Fibroblast of the aortic adventitia (primary cell): ENCODE data around the gene SYNPO2. TPM values are rescaled to one million over a fixed set of nuclear protein-coding genes. Genes with fewer than 3 reads are reported as not detected.

Experiments used
- DNase-seq: peaks from one replicate; pipeline ENCODE4 v3.0.0-alpha.2; 2010; ENCODE audit warnings: low read depth
- H3K4me3 ChIP-seq: 2 replicates; pipeline ENCODE4 v1.5.1; 2011; ENCODE audit warnings: low read depth, mild to moderate bottlenecking, control low read depth, low read length, moderate library complexity
- total RNA-seq: library from RNA; depleted of rRNA; stranded (reverse); fragments of >200 nt; gene quantifications from 2 replicates; pipeline ENCODE4 v1.2.3, GENCODE V29; 2012; ENCODE audit warnings: low replicate concordance
- TF ChIP-seq, protein P1 (sequence below): IDR thresholded peaks from 2 replicates; pipeline ENCODE4 v1.5.1; 2011; ENCODE audit warnings: mild to moderate bottlenecking, low read length, control low read depth, inconsistent platforms; ENCODE audit not compliant: insufficient read depth

Gene SYNPO2
- total RNA-seq, 1 donor, result 3.4 TPM

DNA sequence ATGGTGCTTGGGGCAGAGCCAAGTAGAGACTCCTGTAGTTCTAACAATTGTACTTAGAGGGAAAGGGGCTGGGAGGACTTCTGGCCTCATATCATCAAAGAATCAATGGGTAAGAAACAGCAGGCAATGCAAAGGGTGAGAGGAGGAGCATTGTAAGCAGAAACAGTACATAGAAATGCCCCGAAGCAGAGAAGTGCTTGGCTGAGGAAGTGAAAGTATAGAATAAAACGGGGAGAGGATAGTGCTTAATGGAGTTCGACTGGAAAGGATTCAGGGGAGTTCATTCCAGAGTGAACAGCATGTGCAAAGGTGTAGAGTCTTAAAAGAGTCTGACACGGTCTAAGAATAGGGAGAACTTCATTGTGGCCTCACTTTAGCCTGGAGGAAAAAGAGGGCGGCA lies 103.0 kb downstream of the SYNPO2 start:
- TF ChIP-seq, protein P1, sequence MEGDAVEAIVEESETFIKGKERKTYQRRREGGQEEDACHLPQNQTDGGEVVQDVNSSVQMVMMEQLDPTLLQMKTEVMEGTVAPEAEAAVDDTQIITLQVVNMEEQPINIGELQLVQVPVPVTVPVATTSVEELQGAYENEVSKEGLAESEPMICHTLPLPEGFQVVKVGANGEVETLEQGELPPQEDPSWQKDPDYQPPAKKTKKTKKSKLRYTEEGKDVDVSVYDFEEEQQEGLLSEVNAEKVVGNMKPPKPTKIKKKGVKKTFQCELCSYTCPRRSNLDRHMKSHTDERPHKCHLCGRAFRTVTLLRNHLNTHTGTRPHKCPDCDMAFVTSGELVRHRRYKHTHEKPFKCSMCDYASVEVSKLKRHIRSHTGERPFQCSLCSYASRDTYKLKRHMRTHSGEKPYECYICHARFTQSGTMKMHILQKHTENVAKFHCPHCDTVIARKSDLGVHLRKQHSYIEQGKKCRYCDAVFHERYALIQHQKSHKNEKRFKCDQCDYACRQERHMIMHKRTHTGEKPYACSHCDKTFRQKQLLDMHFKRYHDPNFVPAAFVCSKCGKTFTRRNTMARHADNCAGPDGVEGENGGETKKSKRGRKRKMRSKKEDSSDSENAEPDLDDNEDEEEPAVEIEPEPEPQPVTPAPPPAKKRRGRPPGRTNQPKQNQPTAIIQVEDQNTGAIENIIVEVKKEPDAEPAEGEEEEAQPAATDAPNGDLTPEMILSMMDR, result no peak
- no peak overlapping the region for H3K4me3 ChIP-seq
- DNase-seq, result no peak

DNA sequence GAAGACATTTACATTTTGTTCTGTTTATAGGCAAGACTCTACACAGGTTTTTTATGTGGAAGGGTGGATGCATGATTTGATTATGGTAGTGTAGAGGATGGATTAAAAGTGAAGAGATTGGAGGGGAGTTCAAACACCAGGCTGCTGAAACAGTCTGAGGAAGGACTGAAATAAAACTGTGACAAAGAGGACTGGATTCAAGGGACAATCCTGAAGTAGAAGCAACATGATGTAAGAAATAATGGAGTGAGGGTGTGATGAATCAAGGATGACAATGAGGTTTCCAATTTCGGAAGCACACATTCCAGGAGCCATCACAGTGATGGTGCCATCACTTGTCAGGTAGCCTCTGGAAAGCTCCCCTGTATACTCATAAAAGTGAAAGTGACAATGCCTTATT lies 103.5 kb downstream of the SYNPO2 start:
- TF ChIP-seq, protein P1, result no peak
- no peak overlapping the region for H3K4me3 ChIP-seq
- DNase-seq, result no peak

DNA sequence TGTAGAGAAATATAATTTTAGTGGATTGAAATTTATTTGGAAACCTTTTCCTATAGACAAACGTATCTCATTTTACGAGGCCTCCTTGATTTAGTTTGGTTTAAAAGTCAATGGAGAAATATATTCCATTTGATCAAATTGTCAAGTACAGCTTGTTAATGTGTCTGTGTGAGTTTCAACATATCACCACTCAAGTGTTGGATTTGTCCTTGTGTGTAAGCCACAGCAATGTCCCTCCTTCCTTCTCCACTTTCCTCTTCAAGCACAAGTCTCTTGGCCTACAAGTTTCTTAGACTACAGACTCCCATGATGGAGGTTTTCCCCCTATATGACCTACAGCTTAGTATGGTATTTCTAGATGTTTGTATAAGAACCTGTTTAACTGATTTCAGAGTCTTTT lies 104.7 kb downstream of the SYNPO2 start:
- no peak overlapping the region for H3K4me3 ChIP-seq
- no peak for DNase-seq
- TF ChIP-seq, protein P1, result no peak

DNA sequence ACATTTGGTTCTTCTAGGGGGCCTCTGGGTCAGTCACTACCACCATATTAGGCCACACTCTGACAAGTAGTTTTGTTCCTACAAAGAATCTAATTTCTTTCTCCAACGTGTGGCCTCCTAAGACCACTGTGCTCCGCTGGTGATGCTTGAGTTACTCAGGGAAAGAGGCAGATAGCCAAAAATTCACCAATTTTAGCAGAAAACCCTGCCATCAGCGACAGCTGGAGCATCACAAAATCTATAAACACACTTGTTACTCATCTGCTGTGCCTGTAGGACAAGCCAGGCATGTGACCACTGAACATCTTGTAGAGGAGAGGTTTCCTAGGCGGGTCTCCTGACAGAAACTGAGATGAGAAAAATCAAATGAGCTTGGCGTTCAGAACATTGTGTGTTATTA lies 105.4 kb downstream of the SYNPO2 start:
- DNase-seq, result no peak
- TF ChIP-seq, protein P1, result no peak
- H3K4me3 ChIP-seq, result no peak overlapping the region

DNA sequence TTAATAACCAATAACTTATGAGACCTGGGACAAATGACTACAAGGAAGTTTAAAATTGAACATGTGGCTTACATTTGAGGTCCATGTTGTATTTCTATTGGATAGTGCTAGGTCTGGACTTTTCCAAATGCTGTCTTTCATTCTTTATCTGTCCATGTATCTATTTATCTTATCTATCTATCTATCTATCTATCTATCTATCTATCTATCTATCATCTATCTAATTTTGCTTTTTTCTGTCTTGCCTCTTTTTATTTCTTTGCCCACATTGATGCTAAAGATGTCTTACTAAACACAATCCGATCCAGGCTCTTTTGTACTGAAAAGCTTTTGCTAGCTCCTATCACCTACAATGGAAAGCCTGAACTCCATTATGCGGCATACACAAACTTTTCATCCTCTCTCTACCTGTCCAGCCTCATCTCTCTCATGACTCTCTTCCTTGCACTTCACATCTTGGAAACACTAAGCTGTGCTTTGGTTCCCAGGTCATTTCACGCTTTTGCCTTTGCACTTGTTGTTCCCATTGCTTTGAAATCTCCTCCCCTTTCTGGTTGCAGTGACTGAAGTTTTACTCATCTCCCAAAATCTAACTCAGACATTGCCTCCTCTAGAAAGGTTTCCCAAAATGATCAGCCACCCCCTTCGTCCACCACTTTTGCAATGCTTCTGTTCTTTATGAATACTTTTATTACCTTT lies 107.2 kb downstream of the SYNPO2 start:
- DNase-seq, result no peak
- no peak overlapping the region for H3K4me3 ChIP-seq
- TF ChIP-seq, protein P1, result no peak

DNA sequence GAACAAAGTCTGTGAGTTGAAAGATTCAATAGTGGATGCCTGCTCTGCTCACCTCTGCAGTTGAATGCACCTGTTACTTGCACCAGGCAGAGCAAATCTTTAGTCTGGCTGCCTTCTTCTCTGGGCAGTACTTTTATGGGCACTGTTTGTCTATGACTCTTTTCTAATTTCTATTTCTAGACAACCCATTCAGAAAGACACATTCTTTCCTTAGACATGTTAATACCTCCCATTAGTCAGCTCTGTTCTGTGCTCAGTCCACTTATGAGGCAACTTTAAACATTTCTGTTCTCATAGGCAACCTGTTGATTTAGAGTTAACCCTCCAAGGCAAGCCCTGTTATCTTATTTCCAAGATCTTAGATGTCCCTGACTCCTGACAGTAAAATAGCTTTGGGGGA lies 108.9 kb downstream of the SYNPO2 start:
- no peak overlapping the region for H3K4me3 ChIP-seq
- TF ChIP-seq, protein P1, result no peak
- no peak for DNase-seq

DNA sequence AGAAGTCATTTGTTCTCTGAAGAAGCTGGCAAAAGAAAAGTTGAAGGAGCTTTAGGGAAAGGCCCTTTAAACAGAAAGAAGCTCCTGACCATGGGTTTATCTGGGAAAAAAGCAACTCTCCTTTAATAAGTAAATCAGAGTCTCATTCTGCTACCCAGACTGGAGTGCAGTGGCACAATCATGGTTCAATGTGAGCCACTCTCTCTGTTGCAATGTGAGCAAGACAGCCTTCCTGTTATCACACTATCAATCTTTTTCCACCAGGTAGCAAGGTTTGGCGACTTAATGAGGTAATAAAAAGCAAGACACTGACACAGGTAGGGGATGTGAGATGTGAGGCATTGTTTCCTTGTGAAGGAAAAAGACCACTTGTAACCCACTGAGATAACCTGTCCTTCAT lies 111.3 kb downstream of the SYNPO2 start:
- no peak for DNase-seq
- TF ChIP-seq, protein P1, result no peak
- no peak overlapping the region for H3K4me3 ChIP-seq
